ACC112 (cell line): ENCODE data around the gene WT1.
"Not testable (repeated sequence)": the region's sequence is repeated elsewhere in the genome, so short reads cannot be mapped to it uniquely, and the experiment has no call there.

Experiments
- H2AFZ ChIP-seq: fragments of 200-600 bp; sonication (generic); one replicate; pipeline ENCODE4 v1.6.0; 2017; ENCODE audit warnings: antibody characterized with exemption, low read length; ENCODE audit not compliant: unreplicated experiment
- H3K27ac ChIP-seq: fragments of 200-600 bp; sonication (generic); 2 replicates; pipeline ENCODE4 v1.5.1; 2014; ENCODE audit warnings: low read depth, mild to moderate bottlenecking, antibody characterized with exemption, low read length, moderate library complexity
- H3K27me3 ChIP-seq: fragments of 200-600 bp; sonication (generic); 2 replicates; pipeline ENCODE4 v1.6.1; 2014; ENCODE audit warnings: mild to moderate bottlenecking, antibody characterized with exemption, low read length, moderate library complexity, mixed read lengths; ENCODE audit not compliant: insufficient read depth
- H3K36me3 ChIP-seq: fragments of 200-600 bp; sonication (generic); 2 replicates; pipeline ENCODE4 v1.6.1; 2016; ENCODE audit warnings: mild to moderate bottlenecking, antibody characterized with exemption, low read length, moderate library complexity, mixed read lengths; ENCODE audit not compliant: insufficient read depth
- H3K4me1 ChIP-seq: fragments of 200-600 bp; sonication (generic); one replicate; pipeline ENCODE4 v1.6.1; 2016; ENCODE audit warnings: low read length, mixed read lengths; ENCODE audit not compliant: insufficient read depth, unreplicated experiment, control insufficient read depth
- H3K4me3 ChIP-seq: fragments of 200-600 bp; sonication (generic); 2 replicates; pipeline ENCODE4 v1.5.1; 2014; ENCODE audit warnings: mild to moderate bottlenecking, low read depth, low read length
- H3K79me2 ChIP-seq: fragments of 200-600 bp; sonication (generic); one replicate; pipeline ENCODE4 v1.6.0; 2016; ENCODE audit warnings: low read length; ENCODE audit not compliant: control insufficient read depth, unreplicated experiment, insufficient read depth

WT1 gene

GRCh38 chr11:32435511-32435941 is at the start of gene WT1:
TSS of gene WT1 (minus strand) at chr11:32435539.
- Histone ChIP-seq H3K27ac (no peak within 1 kb of the TSS), H3K79me2 (no peaks in the 10 kb centered on the region), H3K36me3 (no peaks in the 10 kb centered on the region), H3K27me3 (peaks cover 97% of the 10 kb centered on the region), H3K4me3 (peak within 1 kb of the TSS; percentile 60), H3K4me1 (no peaks in the 10 kb centered on the region), H2AFZ (no peak within 1 kb of the TSS)

GRCh38 chr11:32479291-32479690 is 44.0 kb upstream of the WT1 start:
- no peak overlapping the region for H3K27ac ChIP-seq
- H2AFZ ChIP-seq: no peak overlapping the region
- H3K4me3 ChIP-seq: no peak overlapping the region
- H3K4me1 ChIP-seq: no peaks in the 10 kb centered on the region
- H3K27me3 ChIP-seq: peaks cover 81% of the 10 kb centered on the region
- H3K79me2 ChIP-seq: no peaks in the 10 kb centered on the region
- no peaks in the 10 kb centered on the region for H3K36me3 ChIP-seq

GRCh38 chr11:32478277-32478731 is 43.0 kb upstream of the WT1 start:
- no peaks in the 10 kb centered on the region for H3K36me3 ChIP-seq
- no peaks in the 10 kb centered on the region for H3K4me1 ChIP-seq
- H3K79me2 ChIP-seq: no peaks in the 10 kb centered on the region
- no peak overlapping the region for H3K27ac ChIP-seq
- no peak overlapping the region for H3K4me3 ChIP-seq
- no peak overlapping the region for H2AFZ ChIP-seq
- H3K27me3 ChIP-seq: peaks cover 82% of the 10 kb centered on the region

- peaks cover 48% of the 10 kb centered on the region for H3K27me3 ChIP-seq
- H3K36me3 ChIP-seq: no peaks in the 10 kb centered on the region
- no peak overlapping the region for H2AFZ ChIP-seq
Observed at GRCh38 chr11:32473282-32473909, 38.1 kb upstream of the WT1 start.

GRCh38 chr11:32472226-32472625 is 36.9 kb upstream of the WT1 start:
- Histone ChIP-seq H2AFZ (no peak overlapping the region), H3K4me3 (no peak overlapping the region), H3K27ac (no peak overlapping the region), H3K36me3 (no peaks in the 10 kb centered on the region), H3K79me2 (no peaks in the 10 kb centered on the region), H3K27me3 (peaks cover 38% of the 10 kb centered on the region), H3K4me1 (no peaks in the 10 kb centered on the region)

More at GRCh38 chr11:32473282-32473909, 38.1 kb upstream of the WT1 start:
- no peaks in the 10 kb centered on the region for H3K79me2 ChIP-seq
- no peaks in the 10 kb centered on the region for H3K4me1 ChIP-seq
- no peak overlapping the region for H3K27ac ChIP-seq
- no peak overlapping the region for H3K4me3 ChIP-seq

- not testable (repeated sequence) for H2AFZ ChIP-seq, H3K4me3 ChIP-seq, H3K79me2 ChIP-seq, H3K36me3 ChIP-seq, H3K4me1 ChIP-seq, H3K27ac ChIP-seq
- peaks cover 34% of the 10 kb centered on the region for H3K27me3 ChIP-seq
Observed at GRCh38 chr11:32471544-32471943, 36.2 kb upstream of the WT1 start.

GRCh38 chr11:32469791-32470190 is 34.5 kb upstream of the WT1 start:
- H3K4me1 ChIP-seq: no peaks in the 10 kb centered on the region
- H3K27me3 ChIP-seq: peaks cover 39% of the 10 kb centered on the region
- H3K36me3 ChIP-seq: no peaks in the 10 kb centered on the region
- H3K79me2 ChIP-seq: no peaks in the 10 kb centered on the region
- H2AFZ ChIP-seq: no peak overlapping the region
- H3K4me3 ChIP-seq: no peak overlapping the region
- H3K27ac ChIP-seq: no peak overlapping the region

- no peak overlapping the region for H3K27ac ChIP-seq
- no peaks in the 10 kb centered on the region for H3K36me3 ChIP-seq
- peaks cover 38% of the 10 kb centered on the region for H3K27me3 ChIP-seq
- no peaks in the 10 kb centered on the region for H3K79me2 ChIP-seq
- H3K4me3 ChIP-seq: no peak overlapping the region
- no peak overlapping the region for H2AFZ ChIP-seq
- H3K4me1 ChIP-seq: no peaks in the 10 kb centered on the region
Observed at GRCh38 chr11:32466279-32466915, 31.1 kb upstream of the WT1 start.

- H3K27me3 ChIP-seq: peaks cover 51% of the 10 kb centered on the region
- H3K4me1 ChIP-seq: no peaks in the 10 kb centered on the region
- H3K27ac ChIP-seq: no peak overlapping the region
- no peaks in the 10 kb centered on the region for H3K79me2 ChIP-seq
- no peak overlapping the region for H2AFZ ChIP-seq
- no peaks in the 10 kb centered on the region for H3K36me3 ChIP-seq
- no peak overlapping the region for H3K4me3 ChIP-seq
Observed at GRCh38 chr11:32464078-32464477, 28.7 kb upstream of the WT1 start.

GRCh38 chr11:32462011-32462690 is 26.8 kb upstream of the WT1 start:
- H3K4me3 ChIP-seq: no peak overlapping the region
- no peaks in the 10 kb centered on the region for H3K79me2 ChIP-seq
- H3K36me3 ChIP-seq: no peaks in the 10 kb centered on the region
- no peak overlapping the region for H2AFZ ChIP-seq
- no peaks in the 10 kb centered on the region for H3K4me1 ChIP-seq
- H3K27me3 ChIP-seq: peaks cover 57% of the 10 kb centered on the region
- H3K27ac ChIP-seq: no peak overlapping the region

- Histone ChIP-seq H3K27ac (no peak overlapping the region), H2AFZ (no peak overlapping the region), H3K4me1 (no peaks in the 10 kb centered on the region), H3K27me3 (peaks cover 65% of the 10 kb centered on the region), H3K36me3 (no peaks in the 10 kb centered on the region), H3K4me3 (no peak overlapping the region), H3K79me2 (no peaks in the 10 kb centered on the region)
Observed at GRCh38 chr11:32456864-32457263, 21.5 kb upstream of the WT1 start.
